ENCODE data around the gene PMCH. TPM values are rescaled to one million over a fixed set of nuclear protein-coding genes. Genes with fewer than 3 reads are reported as not detected.

The PMCH gene
- total and polyA plus RNA-seq, 2 of the 8 experiments (the other 6 are each of a cell fraction or from before 2014, with no cell fraction given): not detected

- Histone ChIP-seq H3K9me3 (ENCODE audit: insufficient read depth in 2 of 2, low read depth in 1 of 2, low read length in 1 of 2) (no peaks in the 10 kb centered on the region), H3K79me2 (ENCODE audit: control insufficient read depth in 1 of 2, insufficient read depth in 2 of 2, low read length in 2 of 2) (no peaks in the 10 kb centered on the region), H4K91ac (replicated peaks; ENCODE audit: insufficient read length, low read length) (no peak overlapping the region), H2BK15ac (ENCODE audit: low read length) (no peak overlapping the region), H4K5ac (ENCODE audit: insufficient read length, low read depth, low read length) (no peak overlapping the region), H3K79me1 (ENCODE audit: low read depth, low read length) (no peaks in the 10 kb centered on the region), H2AFZ (ENCODE audit: low read length) (no peak overlapping the region), H3K4me3 (ENCODE audit: extremely low read depth in 1 of 4, insufficient read depth in 2 of 4, low read depth in 3 of 4, low read length in 4 of 4) (no peak overlapping the region), H3K23me2 (ENCODE audit: low read depth, low read length) (no peaks in the 10 kb centered on the region; the same call in 1 of the 2 replicates), H3K36me3 (ENCODE audit: control insufficient read depth in 2 of 4, insufficient read depth in 4 of 4, low read length in 3 of 4) (no peaks in the 10 kb centered on the region; a peak in 1 of 8 replicates), H3K27me3 (replicated peaks in 1 of 4; ENCODE audit: control insufficient read depth in 3 of 4, extremely low read depth in 1 of 4, insufficient read depth in 3 of 4, low read length in 3 of 4) (no peaks in the 10 kb centered on the region), H2BK5ac (ENCODE audit: low read depth, low read length) (no peak overlapping the region), H3K14ac (ENCODE audit: insufficient read length) (no peak overlapping the region), H4K8ac (ENCODE audit: extremely low read depth, insufficient read depth, low read length) (no peak overlapping the region), H3K4me1 (replicated peaks in 1 of 4; ENCODE audit: control insufficient read depth in 3 of 4, insufficient read depth in 4 of 4, low read length in 3 of 4) (no peaks in the 10 kb centered on the region), H2AK5ac (ENCODE audit: low read depth, low read length) (no peak overlapping the region), H3K4me2 (ENCODE audit: insufficient read depth in 1 of 2, low read depth in 2 of 2, low read length in 2 of 2) (no peak overlapping the region), H3K56ac (replicated peaks; ENCODE audit: insufficient read length, low read depth, low read length) (no peak overlapping the region), H2BK120ac (replicated peaks; ENCODE audit: low read depth, low read length) (no peak overlapping the region), H2BK20ac (ENCODE audit: low read length) (no peak overlapping the region), H3K9ac (replicated peaks in 1 of 4; ENCODE audit: extremely low read depth in 1 of 4, low read depth in 3 of 4, low read length in 3 of 4) (no peak overlapping the region), H3K18ac (ENCODE audit: extremely low read depth, low read length) (no peak overlapping the region), H4K20me1 (replicated peaks in 1 of 2; ENCODE audit: control insufficient read depth in 1 of 2, insufficient read depth in 2 of 2, low read length in 2 of 2) (peaks cover 0 to 1% of the 10 kb centered on the region in 2 experiments), H3K4ac (replicated peaks; ENCODE audit: insufficient read length, low read depth, low read length) (no peak overlapping the region), H2BK12ac (ENCODE audit: low read depth, low read length) (no peak overlapping the region), H3K23ac (ENCODE audit: insufficient read length) (no peak overlapping the region), H3K27ac (ENCODE audit: low read depth, low read length) (no peak overlapping the region)
- POLR2A ChIA-PET (ENCODE audit: partially characterized antibody): no interaction called here
- TF ChIP-seq CREB1 (IDR thresholded peaks at IDR 0.05) (no peak), ASH2L (IDR thresholded peaks at IDR 0.05; ENCODE audit: low read length) (no peak), SP1 (IDR thresholded peaks at IDR 0.05; ENCODE audit: low read depth, low read length) (no peak), CTBP2 (IDR thresholded peaks at IDR 0.05; ENCODE audit: borderline replicate concordance, insufficient read depth, insufficient read length, low read length) (no peak), RNF2 (IDR thresholded peaks at IDR 0.05; ENCODE audit: borderline replicate concordance, low read depth, low read length, missing control alignments, poor library complexity, severe bottlenecking) (no peak), KDM4A (IDR thresholded peaks at IDR 0.05; ENCODE audit: low read depth, low read length, severe bottlenecking) (no peak), RBBP5 (IDR thresholded peaks at IDR 0.05; ENCODE audit: borderline replicate concordance, low read depth, low read length) (no peak), NANOG (IDR thresholded peaks at IDR 0.05; ENCODE audit: insufficient read depth, low read depth, low read length, poor library complexity, severe bottlenecking) (no peak)
- TF ChIP-seq, protein P1, sequence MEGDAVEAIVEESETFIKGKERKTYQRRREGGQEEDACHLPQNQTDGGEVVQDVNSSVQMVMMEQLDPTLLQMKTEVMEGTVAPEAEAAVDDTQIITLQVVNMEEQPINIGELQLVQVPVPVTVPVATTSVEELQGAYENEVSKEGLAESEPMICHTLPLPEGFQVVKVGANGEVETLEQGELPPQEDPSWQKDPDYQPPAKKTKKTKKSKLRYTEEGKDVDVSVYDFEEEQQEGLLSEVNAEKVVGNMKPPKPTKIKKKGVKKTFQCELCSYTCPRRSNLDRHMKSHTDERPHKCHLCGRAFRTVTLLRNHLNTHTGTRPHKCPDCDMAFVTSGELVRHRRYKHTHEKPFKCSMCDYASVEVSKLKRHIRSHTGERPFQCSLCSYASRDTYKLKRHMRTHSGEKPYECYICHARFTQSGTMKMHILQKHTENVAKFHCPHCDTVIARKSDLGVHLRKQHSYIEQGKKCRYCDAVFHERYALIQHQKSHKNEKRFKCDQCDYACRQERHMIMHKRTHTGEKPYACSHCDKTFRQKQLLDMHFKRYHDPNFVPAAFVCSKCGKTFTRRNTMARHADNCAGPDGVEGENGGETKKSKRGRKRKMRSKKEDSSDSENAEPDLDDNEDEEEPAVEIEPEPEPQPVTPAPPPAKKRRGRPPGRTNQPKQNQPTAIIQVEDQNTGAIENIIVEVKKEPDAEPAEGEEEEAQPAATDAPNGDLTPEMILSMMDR (IDR thresholded peaks at IDR 0.05; ENCODE audit: control extremely low read depth in 1 of 3, insufficient read depth in 1 of 3, low read depth in 1 of 3, low read length in 3 of 3): no peak
- DNase-seq (ENCODE audit: low read depth in 1 of 2, low spot score in 2 of 2) (no peak), FAIRE-seq (no peak)
- CTCF ChIA-PET (ENCODE audit: partially characterized antibody): interaction anchor here (0.7 to 2.4 kb wide), 3 partner anchors 12 to 22 kb away, joined by 3 to 8 read pairs (median 4); no protein-coding TSS in a partner anchor
These were observed 25.2 kb downstream of the PMCH start for GRCh38 chr12:102172436-102172835.
